ENCODE results near the gene TWSG1. TPM values are rescaled to one million over a fixed set of nuclear protein-coding genes. Genes with fewer than 3 reads are reported as not detected.

The TWSG1 gene
- total RNA-seq, 1 donor, result 101 TPM

DNA sequence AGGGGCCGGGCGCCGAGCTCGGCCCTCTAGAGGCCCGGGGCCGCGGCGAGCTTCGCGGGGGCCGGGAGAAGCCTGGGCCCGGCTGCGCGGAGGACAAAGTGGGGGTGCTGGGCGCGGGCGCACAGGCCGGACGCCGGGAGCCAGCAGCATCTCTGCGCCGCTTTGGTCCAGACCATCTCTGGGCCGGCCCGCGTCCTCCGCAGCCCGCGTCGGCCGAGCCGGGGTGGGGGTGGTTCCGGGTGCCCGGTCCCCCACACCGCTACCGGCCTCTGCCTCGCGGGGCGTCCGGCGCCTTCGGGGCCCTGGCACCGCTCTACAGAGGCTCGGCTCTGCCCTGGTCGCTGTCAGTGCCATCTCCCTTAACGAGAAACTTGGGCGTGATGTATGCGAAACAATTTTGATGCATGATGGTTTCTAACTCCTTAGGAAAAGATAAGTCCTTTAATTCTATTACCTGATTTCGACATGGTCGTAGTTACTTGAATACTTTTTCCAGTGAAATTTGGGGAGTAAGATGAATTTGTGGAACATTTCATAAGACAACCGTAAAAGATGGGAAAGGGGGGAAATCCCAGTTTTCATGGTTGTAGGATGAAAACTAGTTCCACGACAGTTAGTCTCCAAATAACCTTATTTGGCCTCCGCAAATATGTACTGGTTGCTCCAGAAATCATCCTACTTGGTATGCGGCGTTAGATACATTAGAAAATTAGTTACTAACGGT, 562 bp downstream of the TWSG1 start:
- Histone ChIP-seq H3K27ac (ENCODE audit: low read depth, low read length) (peak overlapping the region; percentile 50), H3K79me2 (ENCODE audit: insufficient read depth, low read length) (peaks cover 37% of the 10 kb centered on the region), H3K36me3 (ENCODE audit: insufficient read depth, low read length) (peaks cover 24% of the 10 kb centered on the region), H3K9me3 (ENCODE audit: low read depth, low read length) (no peaks in the 10 kb centered on the region), H3K4me1 (ENCODE audit: insufficient read depth, low read length) (peaks cover 5% of the 10 kb centered on the region), H3K4me2 (ENCODE audit: insufficient read depth, low read length) (peak overlapping the region; percentile 83), H3K4me3 (ENCODE audit: insufficient read depth, low read length) (peak overlapping the region; percentile 72), H3K27me3 (ENCODE audit: insufficient read depth, low read length) (no peaks in the 10 kb centered on the region), H4K20me1 (ENCODE audit: insufficient read depth, low read length) (no peaks in the 10 kb centered on the region), H2AFZ (ENCODE audit: low read length) (peak overlapping the region; percentile 49)
- TF ChIP-seq, protein P1, sequence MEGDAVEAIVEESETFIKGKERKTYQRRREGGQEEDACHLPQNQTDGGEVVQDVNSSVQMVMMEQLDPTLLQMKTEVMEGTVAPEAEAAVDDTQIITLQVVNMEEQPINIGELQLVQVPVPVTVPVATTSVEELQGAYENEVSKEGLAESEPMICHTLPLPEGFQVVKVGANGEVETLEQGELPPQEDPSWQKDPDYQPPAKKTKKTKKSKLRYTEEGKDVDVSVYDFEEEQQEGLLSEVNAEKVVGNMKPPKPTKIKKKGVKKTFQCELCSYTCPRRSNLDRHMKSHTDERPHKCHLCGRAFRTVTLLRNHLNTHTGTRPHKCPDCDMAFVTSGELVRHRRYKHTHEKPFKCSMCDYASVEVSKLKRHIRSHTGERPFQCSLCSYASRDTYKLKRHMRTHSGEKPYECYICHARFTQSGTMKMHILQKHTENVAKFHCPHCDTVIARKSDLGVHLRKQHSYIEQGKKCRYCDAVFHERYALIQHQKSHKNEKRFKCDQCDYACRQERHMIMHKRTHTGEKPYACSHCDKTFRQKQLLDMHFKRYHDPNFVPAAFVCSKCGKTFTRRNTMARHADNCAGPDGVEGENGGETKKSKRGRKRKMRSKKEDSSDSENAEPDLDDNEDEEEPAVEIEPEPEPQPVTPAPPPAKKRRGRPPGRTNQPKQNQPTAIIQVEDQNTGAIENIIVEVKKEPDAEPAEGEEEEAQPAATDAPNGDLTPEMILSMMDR (IDR thresholded peaks at IDR 0.05; ENCODE audit: extremely low read depth, low read depth, low read length), result no peak
- DNase-seq (ENCODE audit: insufficient read length, low spot score, missing footprints), result peak; percentile 93

DNA sequence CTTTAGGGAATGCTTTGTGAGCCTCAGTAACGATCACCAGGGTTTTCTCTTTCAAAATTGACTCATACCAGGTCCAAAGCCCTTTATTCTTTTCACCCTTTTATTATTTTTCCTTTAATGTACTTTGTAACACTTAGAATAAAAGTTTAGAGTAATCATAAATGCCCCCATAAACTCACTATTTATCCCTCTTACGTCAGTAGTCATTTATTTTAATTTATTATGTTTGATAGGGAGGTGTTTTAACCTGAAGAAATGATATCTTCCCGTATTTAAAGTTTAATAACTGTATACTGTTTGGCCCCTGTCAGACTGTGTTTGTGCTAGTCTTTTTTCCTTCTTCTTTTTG, 1.1 kb downstream of the TWSG1 start:
- no peaks in the 10 kb centered on the region for H4K20me1 ChIP-seq (ENCODE audit: insufficient read depth, low read length)
- H3K4me2 ChIP-seq (ENCODE audit: insufficient read depth, low read length), result peak overlapping the region; percentile 83
- H3K79me2 ChIP-seq (ENCODE audit: insufficient read depth, low read length), result peaks cover 40% of the 10 kb centered on the region
- no peaks in the 10 kb centered on the region for H3K27me3 ChIP-seq (ENCODE audit: insufficient read depth, low read length)
- H3K36me3 ChIP-seq (ENCODE audit: insufficient read depth, low read length), result peaks cover 28% of the 10 kb centered on the region
- H2AFZ ChIP-seq (ENCODE audit: low read length), result peak overlapping the region; percentile 49
- H3K27ac ChIP-seq (ENCODE audit: low read depth, low read length), result peak overlapping the region; percentile 50
- H3K9me3 ChIP-seq (ENCODE audit: low read depth, low read length), result no peaks in the 10 kb centered on the region
- TF ChIP-seq, protein P1 (IDR thresholded peaks at IDR 0.05; ENCODE audit: extremely low read depth, low read depth, low read length), result no peak
- DNase-seq (ENCODE audit: insufficient read length, low spot score, missing footprints), result no peak
- H3K4me1 ChIP-seq (ENCODE audit: insufficient read depth, low read length), result peaks cover 5% of the 10 kb centered on the region
- H3K4me3 ChIP-seq (ENCODE audit: insufficient read depth, low read length), result peak overlapping the region; percentile 72

DNA sequence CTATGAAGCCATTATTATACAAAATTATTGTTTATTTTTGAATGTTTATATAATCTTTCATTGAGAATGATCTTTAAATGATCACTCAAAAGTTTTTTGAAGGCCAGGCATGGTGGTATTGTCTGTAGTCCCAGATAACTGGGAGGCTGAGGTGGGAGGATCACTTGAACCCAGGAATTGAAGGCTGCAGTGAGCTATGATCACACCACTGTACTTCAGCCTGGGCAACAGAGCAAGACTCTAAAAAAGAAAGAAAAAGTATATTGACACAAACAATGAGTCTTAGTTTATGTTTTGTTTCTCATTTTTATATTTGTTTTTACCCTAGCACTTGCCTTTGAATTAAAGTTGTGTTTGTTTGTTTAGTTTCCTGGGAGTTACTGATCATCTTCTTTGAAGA, 2.3 kb downstream of the TWSG1 start:
- Histone ChIP-seq H3K9me3 (ENCODE audit: low read depth, low read length) (no peaks in the 10 kb centered on the region), H2AFZ (ENCODE audit: low read length) (no peak overlapping the region), H3K27me3 (ENCODE audit: insufficient read depth, low read length) (no peaks in the 10 kb centered on the region), H3K4me1 (ENCODE audit: insufficient read depth, low read length) (peaks cover 5% of the 10 kb centered on the region), H3K36me3 (ENCODE audit: insufficient read depth, low read length) (peaks cover 33% of the 10 kb centered on the region), H3K79me2 (ENCODE audit: insufficient read depth, low read length) (peaks cover 44% of the 10 kb centered on the region), H3K27ac (ENCODE audit: low read depth, low read length) (no peak overlapping the region), H4K20me1 (ENCODE audit: insufficient read depth, low read length) (no peaks in the 10 kb centered on the region), H3K4me3 (ENCODE audit: insufficient read depth, low read length) (no peak overlapping the region), H3K4me2 (ENCODE audit: insufficient read depth, low read length) (no peak overlapping the region)
- DNase-seq (ENCODE audit: insufficient read length, low spot score, missing footprints), result no peak
- TF ChIP-seq, protein P1 (IDR thresholded peaks at IDR 0.05; ENCODE audit: extremely low read depth, low read depth, low read length), result no peak

DNA sequence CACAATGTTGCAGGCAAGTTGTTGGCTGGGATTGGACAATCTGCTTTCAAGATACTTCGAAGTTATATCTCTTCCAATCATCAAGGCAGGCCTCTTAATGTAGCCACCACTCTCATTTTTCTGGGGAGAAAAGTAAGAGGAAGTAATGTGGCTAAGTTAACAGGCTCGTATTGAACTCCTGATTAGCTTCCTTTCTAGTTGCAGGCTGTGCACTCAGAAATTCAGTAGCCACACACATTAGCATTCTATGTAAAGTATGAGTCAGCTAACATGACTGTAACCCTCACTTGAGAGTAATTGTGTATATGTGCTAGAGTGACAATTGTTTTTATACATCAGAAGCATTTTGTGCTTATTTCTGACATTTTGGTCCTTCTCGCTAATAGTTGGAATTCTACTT, 3.3 kb downstream of the TWSG1 start:
- H3K4me1 ChIP-seq (ENCODE audit: insufficient read depth, low read length), result peaks cover 5% of the 10 kb centered on the region
- H3K9me3 ChIP-seq (ENCODE audit: low read depth, low read length), result no peaks in the 10 kb centered on the region
- H3K79me2 ChIP-seq (ENCODE audit: insufficient read depth, low read length), result peaks cover 51% of the 10 kb centered on the region
- H3K4me3 ChIP-seq (ENCODE audit: insufficient read depth, low read length), result no peak overlapping the region
- H2AFZ ChIP-seq (ENCODE audit: low read length), result no peak overlapping the region
- H3K4me2 ChIP-seq (ENCODE audit: insufficient read depth, low read length), result no peak overlapping the region
- TF ChIP-seq, protein P1 (IDR thresholded peaks at IDR 0.05; ENCODE audit: extremely low read depth, low read depth, low read length), result no peak
- H3K27me3 ChIP-seq (ENCODE audit: insufficient read depth, low read length), result no peaks in the 10 kb centered on the region
- H3K36me3 ChIP-seq (ENCODE audit: insufficient read depth, low read length), result peaks cover 38% of the 10 kb centered on the region
- no peaks in the 10 kb centered on the region for H4K20me1 ChIP-seq (ENCODE audit: insufficient read depth, low read length)
- H3K27ac ChIP-seq (ENCODE audit: low read depth, low read length), result no peak overlapping the region
- peak; percentile 38 for DNase-seq (ENCODE audit: insufficient read length, low spot score, missing footprints)
